Small intestine (tissue), 7 donors: ENCODE data around the gene ABTB2. TPM values are rescaled to one million over a fixed set of nuclear protein-coding genes. Genes with fewer than 3 reads are reported as not detected.

ENCODE experiments used
- DNase-seq, 2 donors: peaks; one replicate each; pipeline versions ENCODE4 v3.0.0 to v3.0.0-alpha.2; 2013
- FAIRE-seq: peaks from 2 replicates; lab custom pipeline; 2012; peaks lifted over from hg19 to GRCh38; lab: Jason Lieb, UNC
- H3K27ac ChIP-seq, 3 donors: one replicate each; pipeline ENCODE4 v1.5.1; 2013; ENCODE audit warnings: low read length in 2 of 3, mild to moderate bottlenecking in 2 of 3, control low read depth in 1 of 3, inconsistent platforms in 1 of 3, low read depth in 1 of 3, moderate library complexity in 1 of 3
- H3K27me3 ChIP-seq, 3 donors: one replicate each; pipeline ENCODE4 v1.6.1; 2013; ENCODE audit warnings: low read length in 3 of 3, inconsistent platforms in 1 of 3; ENCODE audit not compliant: control insufficient read depth in 3 of 3, insufficient read depth in 3 of 3
- H3K36me3 ChIP-seq, 3 donors: one replicate each; pipeline ENCODE4 v1.6.1; 2013; ENCODE audit warnings: low read length in 3 of 3, inconsistent platforms in 1 of 3, low read depth in 1 of 3, mild to moderate bottlenecking in 1 of 3, moderate library complexity in 1 of 3; ENCODE audit not compliant: control insufficient read depth in 3 of 3, insufficient read depth in 2 of 3
- H3K4me1 ChIP-seq, 3 donors: one replicate each; pipeline ENCODE4 v1.6.1; 2013; ENCODE audit warnings: low read length in 2 of 3, inconsistent platforms in 1 of 3, low read depth in 1 of 3, mild to moderate bottlenecking in 1 of 3, moderate library complexity in 1 of 3; ENCODE audit not compliant: control insufficient read depth in 3 of 3, insufficient read depth in 2 of 3
- H3K4me3 ChIP-seq, 3 donors: one replicate each; pipeline ENCODE4 v1.5.1; 2013; ENCODE audit warnings: low read length in 3 of 3, control low read depth in 1 of 3, inconsistent platforms in 1 of 3, low read depth in 1 of 3, mild to moderate bottlenecking in 1 of 3, moderate library complexity in 1 of 3
- H3K9me3 ChIP-seq, 2 donors: one replicate each; pipeline ENCODE4 v1.6.1; 2013; ENCODE audit warnings: low read depth in 1 of 2, low read length in 1 of 2; ENCODE audit not compliant: control insufficient read depth in 2 of 2, insufficient read depth in 1 of 2
- WGBS, 3 donors: extraction: QIAGEN DNeasy Blood & Tissue Kit; methylation state at CpG; one replicate each; pipeline ENCODE4 v1.1.7; 2013; 5-methylcytosine and 5-hydroxymethylcytosine counted together
- polyA plus RNA-seq, 4 donors: library from polyadenylated mRNA; stranded (reverse) in 3 of 4; unstranded in 1 of 4; fragments of 200-250 nt in 3 of 4; fragments of 120-200 nt in 1 of 4; gene quantifications; one replicate each; pipeline versions ENCODE4 v1.2.1 to v1.2.3, GENCODE V29; 2013
- donor health status: healthy with polysubstance abuse.
- donor health status: control.
- donor health status: control.
- donor health status: Bipolar disorder and iron deficiency.
- donor health status: healthy.

The ABTB2 gene
- polyA plus RNA-seq, 4 donors = 0.64 to 25.1 (median 13.5) TPM

DNA sequence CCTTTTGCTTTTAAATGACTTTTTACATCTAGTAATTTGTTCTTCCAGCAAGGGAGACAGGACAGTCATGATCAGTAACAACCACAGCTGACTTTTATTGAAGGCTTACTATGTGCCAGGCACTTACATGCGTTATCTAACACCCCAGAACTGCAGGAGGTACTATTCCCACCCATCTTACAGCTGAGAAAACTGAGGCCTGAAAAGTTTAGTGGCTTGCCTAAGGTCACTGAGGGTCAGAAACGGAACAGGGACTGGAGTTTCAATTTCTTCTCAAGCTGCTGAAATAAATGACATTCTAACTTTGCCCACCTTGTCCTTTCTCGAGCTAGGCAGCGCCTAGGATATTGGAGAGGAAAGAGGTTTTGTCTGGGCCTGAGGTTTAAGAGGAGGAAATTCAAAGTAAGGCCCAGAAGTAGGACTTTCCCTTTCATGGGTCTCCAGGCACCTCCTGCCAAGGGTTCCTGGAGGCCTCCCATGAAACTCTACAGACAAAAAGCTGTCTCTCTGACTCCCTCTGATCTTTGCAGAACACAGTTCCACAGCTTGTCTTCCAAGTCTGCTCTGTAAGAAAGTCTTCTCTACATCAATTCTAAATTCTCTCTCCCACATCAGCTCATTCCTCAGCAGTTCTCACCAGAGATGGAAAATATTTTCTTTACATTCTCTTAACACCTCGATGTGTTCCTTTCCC lies 150.2 kb downstream of the ABTB2 start:
- Histone ChIP-seq H3K4me3 (no peak overlapping the region), H3K36me3 (no peaks in the 10 kb centered on the region), H3K27ac (no peak overlapping the region), H3K27me3 (no peaks in the 10 kb centered on the region), H3K9me3 (peaks cover 0 to 2% of the 10 kb centered on the region in 2 donors), H3K4me1 (peaks cover 0 to 4% (median 0%) of the 10 kb centered on the region in 3 donors)
- 85 to 90% (median 90%) methylated on average over 5 of the region's 5 CpGs for WGBS, 3 donors
- DNase-seq (no peak), FAIRE-seq (no peak)

DNA sequence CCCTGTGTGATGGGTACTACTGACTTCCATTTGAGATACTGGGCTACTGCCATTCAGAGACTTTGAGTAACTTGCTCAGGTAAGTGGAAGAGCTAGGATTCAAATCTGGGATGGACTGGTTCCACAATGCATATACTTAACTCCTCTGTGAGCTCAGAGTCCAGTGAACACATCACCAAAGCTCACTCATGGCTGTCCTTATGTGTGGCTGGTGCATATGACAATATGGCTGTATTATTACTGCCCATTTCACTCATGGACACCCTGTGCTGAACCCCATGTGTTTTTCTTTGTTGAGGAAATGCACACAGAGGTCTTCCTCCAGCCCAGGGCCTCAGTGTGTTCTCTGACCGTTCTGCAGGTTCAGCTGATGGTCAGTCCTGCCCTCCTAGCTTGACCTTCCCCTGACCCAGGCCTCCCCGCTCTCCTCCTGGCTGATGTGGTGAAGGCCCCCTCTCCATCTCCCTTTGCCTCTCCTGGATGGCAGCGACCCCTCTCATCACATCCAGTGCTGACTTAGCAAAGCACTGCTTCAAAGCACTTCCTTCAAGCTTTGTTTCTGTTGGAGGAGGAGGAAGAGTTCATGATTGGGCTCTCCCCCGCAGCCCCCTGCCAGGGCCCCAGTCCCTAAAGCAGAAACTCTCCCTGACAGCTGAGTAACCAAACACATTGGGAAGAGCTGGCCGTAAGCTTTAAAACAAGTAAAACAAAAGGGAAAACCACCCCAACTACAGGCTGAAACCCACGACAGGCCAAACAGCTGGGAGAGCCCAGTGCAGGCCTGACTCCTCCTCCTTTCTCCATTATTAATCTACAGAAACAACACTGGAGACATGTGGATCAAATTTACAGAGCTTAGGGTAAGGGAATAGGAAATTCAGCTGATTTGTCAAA lies 151.2 kb downstream of the ABTB2 start:
- no peak for FAIRE-seq
- Histone ChIP-seq H3K27me3 (no peaks in the 10 kb centered on the region), H3K4me3 (no peak overlapping the region), H3K9me3 (peaks cover 0 to 2% of the 10 kb centered on the region in 2 donors), H3K4me1 (peaks cover 0 to 4% (median 0%) of the 10 kb centered on the region in 3 donors), H3K27ac (no peak overlapping the region), H3K36me3 (no peaks in the 10 kb centered on the region)
- DNase-seq = peak in 1 of 2 donors; percentile 44
- WGBS, 3 donors = 55 to 63% (median 60%) methylated on average over 6 of the region's 6 CpGs

DNA sequence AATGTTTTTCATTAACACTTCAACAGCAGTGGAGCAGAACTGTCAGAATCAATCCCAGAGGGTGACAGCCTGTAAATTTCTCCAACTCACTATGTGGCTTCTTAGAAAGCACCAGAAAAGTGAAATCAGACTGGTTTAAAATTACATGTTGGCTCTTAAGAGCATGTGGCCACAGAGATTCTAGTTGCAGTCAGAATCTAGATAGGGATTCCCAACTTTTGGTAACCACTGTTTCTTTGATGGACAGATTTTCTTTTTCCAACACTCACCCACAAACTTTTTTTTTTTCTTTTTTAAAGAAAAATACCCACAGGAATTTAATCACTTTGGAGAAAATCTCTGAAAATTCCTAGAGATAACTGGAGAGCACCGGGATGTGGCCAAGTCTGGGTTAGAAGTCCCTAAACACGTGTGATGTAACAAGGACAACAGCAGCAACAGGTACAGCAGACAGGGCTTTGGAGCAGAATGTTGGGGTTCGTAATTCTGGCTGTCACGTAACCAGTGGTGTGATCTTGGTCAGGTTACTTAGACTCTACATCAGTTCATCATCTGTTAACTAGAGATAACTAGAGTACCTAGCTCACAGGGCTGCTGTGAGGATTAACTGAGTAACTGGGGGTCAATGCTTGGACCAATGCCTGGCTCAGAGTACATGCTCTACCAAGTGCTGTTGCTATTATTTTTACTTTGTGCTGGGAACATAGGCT lies 152.3 kb downstream of the ABTB2 start:
- Histone ChIP-seq H3K4me1 (peaks cover 0 to 4% (median 0%) of the 10 kb centered on the region in 3 donors), H3K9me3 (no peaks in the 10 kb centered on the region), H3K4me3 (no peak overlapping the region), H3K27me3 (no peaks in the 10 kb centered on the region), H3K27ac (no peak overlapping the region), H3K36me3 (no peaks in the 10 kb centered on the region)
- FAIRE-seq (no peak), DNase-seq (no peak)
- WGBS, 3 donors = 71 to 73% (median 72%) methylated on average over 4 of the region's 4 CpGs

DNA sequence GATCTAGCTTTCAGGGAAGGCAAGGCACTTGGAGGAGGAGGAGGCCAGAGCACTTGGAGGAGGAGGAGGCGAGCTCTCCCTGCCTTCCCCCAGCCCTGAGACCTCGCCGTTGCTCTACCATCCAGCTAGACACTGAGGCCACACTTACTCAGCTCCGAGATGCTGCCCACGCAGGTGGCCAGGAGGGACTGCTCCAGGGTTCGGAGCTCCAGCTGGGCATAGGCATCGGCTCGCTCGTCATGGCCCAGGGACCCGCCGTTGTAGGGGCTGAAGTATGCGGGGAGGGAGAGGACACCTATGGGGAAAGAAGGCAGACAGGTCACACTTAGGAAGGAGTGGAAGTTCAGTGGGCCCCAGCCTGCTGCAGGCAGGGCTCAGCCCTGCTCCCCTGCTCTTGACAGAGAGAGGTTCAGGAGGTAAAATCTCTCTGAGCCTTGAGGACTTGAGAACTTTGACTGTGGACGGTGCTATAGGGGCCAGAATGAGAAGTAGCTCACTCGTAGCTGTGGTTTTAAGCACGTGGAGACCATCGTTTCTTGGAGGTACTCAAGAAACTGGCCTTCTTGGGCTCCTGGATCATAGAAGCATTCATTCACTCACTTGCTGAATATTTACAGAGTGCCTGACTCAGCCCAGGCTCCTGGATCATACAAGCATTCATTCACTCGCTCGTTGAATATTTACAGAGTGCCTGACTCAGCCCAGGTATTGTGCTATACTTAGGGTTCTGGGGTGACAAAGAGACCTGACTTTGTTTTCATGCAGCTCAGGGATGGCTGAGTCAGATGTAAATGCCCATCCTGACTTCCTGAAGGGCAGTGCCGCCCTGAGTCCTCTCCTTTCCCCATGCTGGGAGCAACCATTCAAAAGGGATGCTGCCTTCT lies 153.2 kb downstream of the ABTB2 start:
- DNase-seq (peak in 1 of 2 donors; percentile 33), FAIRE-seq (no peak)
- peaks cover 0 to 4% (median 0%) of the 10 kb centered on the region in 3 donors for H3K4me1 ChIP-seq
- no peaks in the 10 kb centered on the region for H3K36me3 ChIP-seq
- H3K9me3 ChIP-seq = no peaks in the 10 kb centered on the region
- no peak overlapping the region for H3K4me3 ChIP-seq
- no peaks in the 10 kb centered on the region for H3K27me3 ChIP-seq
- 81 to 85% (median 84%) methylated on average over 19 of the region's 19 CpGs for WGBS, 3 donors
- H3K27ac ChIP-seq = no peak overlapping the region

DNA sequence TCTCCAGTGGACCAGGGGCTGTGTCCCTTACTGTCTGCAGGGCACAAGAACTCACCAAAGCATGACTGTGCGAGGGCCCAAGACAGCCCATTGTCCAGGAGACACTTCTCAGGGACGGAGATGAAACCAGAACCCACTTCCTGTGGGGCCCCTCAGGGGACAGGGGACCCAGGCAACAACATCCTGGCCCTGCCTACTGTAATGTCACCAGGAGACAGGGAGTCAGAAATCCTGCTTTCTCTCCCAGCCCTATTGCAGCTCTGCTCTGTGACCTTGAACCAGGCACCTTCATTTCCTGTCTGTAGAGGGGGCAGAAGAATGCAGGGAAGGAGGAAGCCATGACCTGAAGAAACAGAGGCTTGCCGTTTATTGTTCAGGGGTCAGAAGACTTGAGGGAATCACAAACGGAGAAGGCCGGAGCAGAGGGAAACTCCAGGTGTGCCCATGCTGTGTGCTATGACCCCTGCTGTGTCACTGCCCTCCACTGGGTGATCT lies 154.4 kb downstream of the ABTB2 start:
- WGBS, 3 donors = 60 to 88% (median 76%) methylated on average over 5 of the region's 5 CpGs
- no peaks in the 10 kb centered on the region for H3K36me3 ChIP-seq
- no peak for FAIRE-seq
- H3K9me3 ChIP-seq = no peaks in the 10 kb centered on the region
- no peak overlapping the region for H3K4me3 ChIP-seq
- no peaks in the 10 kb centered on the region for H3K27me3 ChIP-seq
- H3K4me1 ChIP-seq = peaks cover 0 to 4% (median 0%) of the 10 kb centered on the region in 3 donors
- DNase-seq = no peak
- no peak overlapping the region for H3K27ac ChIP-seq

DNA sequence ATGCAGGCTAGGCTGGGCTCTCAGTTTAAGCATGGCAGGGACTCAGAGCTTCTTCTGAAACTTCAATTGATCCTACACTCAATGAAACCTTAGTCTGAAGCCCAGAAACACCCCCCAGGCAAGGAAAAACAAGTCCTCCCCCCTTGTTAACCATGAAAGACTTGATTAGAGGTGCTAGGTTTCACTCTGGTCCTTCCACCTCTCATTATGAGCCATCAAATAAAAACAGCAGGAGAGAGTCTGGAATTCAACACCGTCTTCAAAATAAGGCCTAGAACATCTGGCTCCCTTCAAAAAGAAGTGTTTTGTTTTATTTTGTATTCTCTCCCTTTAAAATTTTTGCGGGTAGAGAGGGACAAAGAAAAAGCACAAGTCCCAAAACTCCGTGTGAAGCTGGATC lies 156.7 kb downstream of the ABTB2 start:
- DNase-seq (no peak), FAIRE-seq (no peak)
- H3K4me3 ChIP-seq = no peak overlapping the region
- H3K4me1 ChIP-seq = no peaks in the 10 kb centered on the region
- no peaks in the 10 kb centered on the region for H3K9me3 ChIP-seq
- peaks cover 0 to 6% (median 0%) of the 10 kb centered on the region in 3 donors for H3K36me3 ChIP-seq
- H3K27ac ChIP-seq = no peak overlapping the region
- WGBS, 3 donors = 60 to 86% (median 77%) methylated on average over 3 of the region's 3 CpGs
- no peaks in the 10 kb centered on the region for H3K27me3 ChIP-seq

DNA sequence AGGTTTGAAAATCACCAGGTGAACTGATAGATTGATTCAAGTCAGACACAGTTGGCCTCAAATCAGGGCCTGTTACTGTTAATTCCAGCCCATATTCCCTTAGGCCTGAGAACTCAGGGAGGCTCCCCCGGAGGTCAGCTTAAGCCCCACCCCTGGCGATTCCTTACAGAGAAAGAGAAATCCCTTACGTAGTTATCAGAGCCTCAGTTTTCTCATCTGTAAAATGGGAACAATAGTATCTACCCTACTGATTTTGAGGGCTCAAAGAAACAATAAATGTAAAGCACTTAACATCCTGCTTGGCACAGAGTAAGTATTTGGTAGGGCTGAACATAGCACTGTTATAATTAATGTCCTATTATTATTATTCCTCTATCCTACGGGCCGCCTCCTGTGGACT lies 158.3 kb downstream of the ABTB2 start:
- Histone ChIP-seq H3K4me1 (no peaks in the 10 kb centered on the region), H3K9me3 (no peaks in the 10 kb centered on the region), H3K36me3 (peaks cover 0 to 9% (median 0%) of the 10 kb centered on the region in 3 donors), H3K27me3 (no peaks in the 10 kb centered on the region), H3K27ac (no peak overlapping the region), H3K4me3 (no peak overlapping the region)
- 74 to 75% (median 75%) methylated on average over 5 of the region's 5 CpGs for WGBS, 3 donors
- DNase-seq (no peak), FAIRE-seq (no peak)
